PC-9 (cell line): ENCODE data around the gene ZDHHC14. TPM values are rescaled to one million over a fixed set of nuclear protein-coding genes. Genes with fewer than 3 reads are reported as not detected.

Source experiments
- BruUV-seq: library from RNA; stranded (reverse); fragments of 400-500 nt; replicated peaks from 2 replicates; lab custom pipeline; 2021; lab: Mats Ljungman, UMichigan
- CTCF ChIA-PET: fragments of 300-600 bp; sonication (Branson Sonifier 250); formaldehyde crosslinking; loops from one replicate; lab custom pipeline; 2022; ENCODE audit warnings: antibody characterized with exemption; lab: Charles Lee
- POLR2A ChIA-PET: fragments of 300-600 bp; sonication (Branson Sonifier 250); formaldehyde crosslinking; loops from one replicate; lab custom pipeline; 2022; ENCODE audit warnings: antibody characterized with exemption; ENCODE audit not compliant: unreplicated experiment; lab: Charles Lee
- DNase-seq, 2 experiments: peaks; one replicate each; pipeline versions ENCODE4 v3.0.0 to v3.0.0-alpha.2; 2015 to 2022; ENCODE audit warnings: mixed read lengths in 1 of 2
- H2AFZ ChIP-seq: fragments of 200-600 bp; sonication (generic); 2 replicates; pipeline ENCODE4 v1.8.1; 2017; ENCODE audit warnings: antibody characterized with exemption
- H3F3A ChIP-seq: fragments of 200-600 bp; sonication (generic); 2 replicates; pipeline ENCODE4 v1.8.1; 2017; ENCODE audit warnings: antibody characterized with exemption, mild to moderate bottlenecking, low read depth; ENCODE audit not compliant: insufficient read depth
- H3K27ac ChIP-seq: fragments of 200-600 bp; sonication (generic); 2 replicates; pipeline ENCODE4 v1.6.1; 2016; ENCODE audit warnings: mixed run types
- H3K27me3 ChIP-seq: fragments of 200-600 bp; sonication (generic); 2 replicates; pipeline ENCODE4 v1.6.1; 2016; ENCODE audit warnings: low read depth, mixed run types; ENCODE audit not compliant: insufficient read depth
- H3K36me3 ChIP-seq: fragments of 200-600 bp; sonication (generic); 2 replicates; pipeline ENCODE4 v1.6.1; 2016; ENCODE audit warnings: low read depth, mixed run types
- H3K4me1 ChIP-seq: fragments of 200-600 bp; sonication (generic); replicated peaks from 2 replicates; pipeline ENCODE4 v1.6.1; 2016; ENCODE audit warnings: mixed run types; ENCODE audit not compliant: insufficient read depth
- H3K4me2 ChIP-seq: fragments of 200-600 bp; sonication (generic); 2 replicates; pipeline ENCODE4 v1.6.1; 2017; ENCODE audit warnings: mixed run types
- H3K4me3 ChIP-seq: fragments of 200-600 bp; sonication (generic); 2 replicates; pipeline ENCODE4 v1.6.1; 2016; ENCODE audit warnings: mixed run types
- H3K79me2 ChIP-seq: fragments of 200-600 bp; sonication (generic); 2 replicates; pipeline ENCODE4 v1.6.1; 2017; ENCODE audit warnings: low read depth, mixed run types
- H3K9me2 ChIP-seq: fragments of 200-600 bp; sonication (generic); 2 replicates; pipeline ENCODE4 v1.8.1; 2017; ENCODE audit warnings: mild to moderate bottlenecking; ENCODE audit not compliant: insufficient read depth
- H3K9me3 ChIP-seq: fragments of 200-600 bp; sonication (generic); 2 replicates; pipeline ENCODE4 v1.8.1; 2016; ENCODE audit warnings: low read depth; ENCODE audit not compliant: insufficient read depth
- H4K20me1 ChIP-seq: fragments of 200-600 bp; sonication (generic); 2 replicates; pipeline ENCODE4 v1.8.1; 2017; ENCODE audit not compliant: insufficient read depth
- CTCF ChIP-seq: fragments of 200-600 bp; sonication (generic); conservative IDR thresholded peaks from 2 replicates; pipeline ENCODE4 v1.6.1; 2017; ENCODE audit warnings: mixed run types, antibody characterized with exemption, mild to moderate bottlenecking, moderate library complexity
- EZH2 ChIP-seq: fragments of 200-600 bp; sonication (generic); IDR thresholded peaks from 2 replicates; pipeline ENCODE4 v1.8.0; 2017; ENCODE audit warnings: antibody characterized with exemption, low read depth
- intact Hi-C: fragments of 100-400 bp; cut with micrococcal nuclease; formaldehyde crosslinking; loops from one replicate; pipeline ENCODE4 v1.10.0; 2022; ENCODE audit not compliant: unreplicated experiment
- total RNA-seq: library from RNA; stranded (reverse); gene quantifications from 2 replicates; pipeline ENCODE4 v1.2.3, GENCODE V29; 2021

ZDHHC14 gene
- total RNA-seq, 1 experiment from 2014 or later, result 5.6 TPM

- Histone ChIP-seq H4K20me1 (no peaks in the 10 kb centered on the region), H3K4me3 (no peak overlapping the region), H3K27ac (no peak overlapping the region), H3K9me3 (no peaks in the 10 kb centered on the region), H3K79me2 (no peaks in the 10 kb centered on the region), H3K36me3 (no peaks in the 10 kb centered on the region), H3K27me3 (no peaks in the 10 kb centered on the region), H2AFZ (no peak overlapping the region), H3K4me2 (no peak overlapping the region), H3K4me1 (no peaks in the 10 kb centered on the region), H3F3A (no peaks in the 10 kb centered on the region), H3K9me2 (no peaks in the 10 kb centered on the region)
- POLR2A ChIA-PET, result no interaction called here
- TF ChIP-seq CTCF (no peak), EZH2 (no peak)
- CTCF ChIA-PET, result no interaction called here
- no TSS peak for BruUV-seq
- intact Hi-C loops, result no loop called here
- no peak for DNase-seq
These were observed 268.6 kb downstream of the ZDHHC14 start for GRCh38 chr6:157649311-157650260.

GRCh38 chr6:157650261-157650640 is 269.3 kb downstream of the ZDHHC14 start:
- no peak for DNase-seq
- no TSS peak for BruUV-seq
- no peaks in the 10 kb centered on the region for H3K27me3 ChIP-seq
- H3K36me3 ChIP-seq, result no peaks in the 10 kb centered on the region
- ChIA-PET CTCF (no interaction called here), POLR2A (no interaction called here)
- no peak overlapping the region for H3K27ac ChIP-seq
- TF ChIP-seq EZH2, result no peak
- TF ChIP-seq CTCF, result no peak
- no peaks in the 10 kb centered on the region for H3K9me2 ChIP-seq
- H3F3A ChIP-seq, result no peaks in the 10 kb centered on the region
- H4K20me1 ChIP-seq, result no peaks in the 10 kb centered on the region
- intact Hi-C loops, result no loop called here
- no peaks in the 10 kb centered on the region for H3K9me3 ChIP-seq
- H3K4me3 ChIP-seq, result no peak overlapping the region
- no peaks in the 10 kb centered on the region for H3K4me1 ChIP-seq
- no peak overlapping the region for H2AFZ ChIP-seq
- H3K4me2 ChIP-seq, result no peak overlapping the region
- H3K79me2 ChIP-seq, result no peaks in the 10 kb centered on the region

GRCh38 chr6:157650801-157651200 is 269.8 kb downstream of the ZDHHC14 start:
- Histone ChIP-seq H3K9me2 (no peaks in the 10 kb centered on the region), H3K4me2 (no peak overlapping the region)

More at GRCh38 chr6:157650801-157651200, 269.8 kb downstream of the ZDHHC14 start:
- ChIA-PET POLR2A (no interaction called here), CTCF (no interaction called here)
- Histone ChIP-seq H3K4me1 (no peaks in the 10 kb centered on the region), H3K9me3 (no peaks in the 10 kb centered on the region), H3K36me3 (no peaks in the 10 kb centered on the region), H3K4me3 (no peak overlapping the region), H2AFZ (no peak overlapping the region), H3K79me2 (no peaks in the 10 kb centered on the region), H3K27ac (no peak overlapping the region), H4K20me1 (no peaks in the 10 kb centered on the region), H3F3A (no peaks in the 10 kb centered on the region), H3K27me3 (no peaks in the 10 kb centered on the region)
- intact Hi-C loops, result no loop called here
- no TSS peak for BruUV-seq
- no peak for DNase-seq
- TF ChIP-seq EZH2 (no peak), CTCF (no peak)
